HL-60 (cell line): ENCODE results near the gene CNRIP1.

Experiments
- CTCF ChIP-seq: IDR thresholded peaks from one replicate; pipeline ENCODE4 v1.5.1; 2011; ENCODE audit warnings: low read length, control low read depth, inconsistent platforms; ENCODE audit not compliant: insufficient read depth
- GABPA ChIP-seq: IDR thresholded peaks from 2 replicates; pipeline ENCODE4 v1.6.1; 2012; ENCODE audit warnings: low read depth
- POLR2AphosphoS5 ChIP-seq: IDR thresholded peaks from 2 replicates; pipeline ENCODE4 v1.6.1; 2012; ENCODE audit warnings: low read depth
- REST ChIP-seq: IDR thresholded peaks from 2 replicates; pipeline ENCODE4 v1.6.1; 2012; ENCODE audit warnings: low read depth; ENCODE audit not compliant: insufficient replicate concordance

DNA sequence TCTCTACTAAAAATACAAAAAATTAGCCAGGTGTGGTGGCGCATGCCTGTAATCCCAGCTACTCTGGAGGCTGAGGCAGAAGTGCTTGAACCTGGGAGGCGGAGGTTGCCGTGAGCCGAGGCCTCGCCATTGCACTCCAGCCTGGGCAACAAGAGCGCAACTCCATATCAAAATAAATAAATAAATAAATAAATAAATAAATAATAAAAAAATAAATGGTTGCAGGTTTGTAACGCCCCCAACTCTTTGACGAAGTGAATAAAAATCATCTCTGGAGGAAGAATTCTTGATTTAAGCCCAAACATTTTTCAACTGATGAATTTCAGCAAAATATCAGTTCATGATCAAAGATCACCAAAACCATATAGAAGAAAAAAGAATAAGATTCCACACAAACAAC lies 13.3 kb upstream of the CNRIP1 start:
- no peak for TF ChIP-seq REST
- no peak for TF ChIP-seq CTCF
- no peak for TF ChIP-seq POLR2AphosphoS5
- no peak for TF ChIP-seq GABPA
